Pancreas (tissue), 10 donors: ENCODE measurements around the gene ARHGAP30. TPM values are rescaled to one million over a fixed set of nuclear protein-coding genes. Genes with fewer than 3 reads are reported as not detected.

Experiments used
- ATAC-seq, 4 donors: fragments of 200-7000 bp; cut with Tn5 transposase; one replicate each; pipeline versions ENCODE4 v1.8.0 to v1.9.1; 2020; ENCODE audit warnings: mild to moderate bottlenecking in 4 of 4, moderate library complexity in 4 of 4
- DNase-seq, 6 donors: peaks; one replicate each; pipeline ENCODE4 v3.0.0-alpha.2; 2020
- FAIRE-seq: peaks from 2 replicates; lab custom pipeline; 2012; peaks lifted over from hg19 to GRCh38; lab: Jason Lieb, UNC
- H3K27ac ChIP-seq, 4 donors: fragments of 200-600 bp; sonication (generic); 1 replicate in 3 of 4; 2 replicates in 1 of 4; pipeline versions ENCODE4 v1.5.0 to v1.8.0; 2020
- H3K27me3 ChIP-seq, 4 donors: fragments of 200-600 bp; one replicate each; pipeline ENCODE4 v1.8.0; 2021
- H3K36me3 ChIP-seq, 3 donors: fragments of 200-600 bp; sonication (generic) in 1 of 3; one replicate each; pipeline versions ENCODE4 v1.5.0 to v1.8.0; 2020 to 2021
- H3K4me1 ChIP-seq, 3 donors: fragments of 200-600 bp; one replicate each; pipeline ENCODE4 v1.8.0; 2021
- H3K4me3 ChIP-seq, 4 donors: fragments of 200-600 bp; sonication (generic) in 2 of 4; one replicate each; pipeline versions ENCODE4 v1.5.0 to v1.8.0; 2020 to 2021
- H3K9me3 ChIP-seq, 4 donors: fragments of 200-600 bp; one replicate each; pipeline ENCODE4 v1.8.0; 2021
- CTCF ChIP-seq, 4 donors: fragments of 200-600 bp; sonication (generic) in 3 of 4; IDR thresholded peaks; one replicate each; pipeline versions ENCODE4 v1.5.0 to v1.8.0; 2021; ENCODE audit warnings: antibody characterized with exemption in 4 of 4
- WGBS, 2 donors: extraction: QIAGEN DNeasy Blood & Tissue Kit; methylation state at CpG; one replicate each; pipeline ENCODE4 v1.1.7; 2013; 5-methylcytosine and 5-hydroxymethylcytosine counted together
- intact Hi-C, 3 donors: fragments of 100-400 bp; cut with DNase I; formaldehyde crosslinking; loops; one replicate each; pipeline versions ENCODE4 v1.11.1 to v1.14.2; 2022
- polyA plus RNA-seq, 2 donors: library from polyadenylated mRNA; stranded (reverse); fragments of 200-250 nt; gene quantifications; one replicate each; pipeline ENCODE4 v1.2.3, GENCODE V29; 2013
- total RNA-seq, 6 donors: library from RNA; stranded (reverse); fragmentation: NEBNext Ultra II Directional in 4 of 6; extraction: Animal tissue kit (Norgen Biotek cat#: 25700) in 4 of 6; gene quantifications; one replicate each; pipeline versions ENCODE4 v1.2.1 to v1.2.4, GENCODE V29; 2021 to 2023
- donor health status: healthy with polysubstance abuse.
- donor health status: DM: no; HTN: no; CAD: no; lungs with moderate emphysema.
- donor health status: DM: no; HTN: no; CAD: no.
- donor health status: control.
- donor health status: control.
- donor health status: Bipolar disorder and iron deficiency.
- donor health status: DM: yes; HTN: yes; CAD: no.
- donor health status: DM: no; HTN: no; CAD: no.
- donor health status: DM: no; HTN: no; CAD: no.
- donor health status: DM: yes; HTN: yes; CAD: no.

The ARHGAP30 gene
- total and polyA plus RNA-seq, 8 donors, result 0.43 to 9.1 (median 1.7) TPM

DNA sequence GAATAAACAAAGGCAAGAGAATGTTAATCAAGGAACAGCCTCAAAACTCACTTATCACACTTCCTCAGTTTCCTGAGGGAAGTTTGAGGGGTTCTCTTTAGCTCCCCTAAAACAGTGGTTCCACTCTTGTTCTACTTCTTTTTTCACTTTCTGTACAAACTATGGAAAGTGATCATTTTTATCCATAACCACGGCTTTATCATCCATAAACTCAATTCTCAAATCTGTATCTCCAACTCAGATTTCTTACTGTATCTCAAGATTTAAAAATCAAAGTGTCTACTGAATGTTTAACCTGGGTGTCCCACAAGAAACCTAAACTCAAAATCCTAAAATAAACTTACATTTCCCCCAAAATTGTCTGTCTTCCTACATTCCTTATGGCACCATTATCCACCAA, 44.2 kb upstream of the ARHGAP30 start:
- Histone ChIP-seq H3K36me3 (no peaks in the 10 kb centered on the region), H3K4me3 (no peak overlapping the region), H3K9me3 (no peaks in the 10 kb centered on the region), H3K4me1 (peaks cover 22 to 30% (median 24%) of the 10 kb centered on the region in 3 donors), H3K27me3 (no peaks in the 10 kb centered on the region), H3K27ac (no peak overlapping the region)
- no peak for DNase-seq
- no peak for TF ChIP-seq CTCF (IDR thresholded peaks at IDR 0.05)
- intact Hi-C loops, result no loop called here
- 34 to 60% methylated on average over 1 of the region's 1 CpG for WGBS, 2 donors
- ATAC-seq, result no peak
- no peak for FAIRE-seq

- WGBS, 2 donors, result 91% methylated on average over 2 of the region's 2 CpGs
- Histone ChIP-seq H3K27me3 (no peaks in the 10 kb centered on the region), H3K4me1 (peaks cover 16 to 25% (median 22%) of the 10 kb centered on the region in 3 donors), H3K27ac (no peak overlapping the region), H3K4me3 (no peak overlapping the region), H3K36me3 (no peaks in the 10 kb centered on the region), H3K9me3 (no peaks in the 10 kb centered on the region)
- FAIRE-seq (no peak), DNase-seq (no peak), ATAC-seq (no peak)
- intact Hi-C loops, result no loop called here
- TF ChIP-seq CTCF (IDR thresholded peaks at IDR 0.05), result no peak
Measured at GRCh38 chr1:161111527-161111926, 41.8 kb upstream of the ARHGAP30 start.

GRCh38 chr1:161111117-161111516, 41.4 kb upstream of the ARHGAP30 start:
- no peak for TF ChIP-seq CTCF (IDR thresholded peaks at IDR 0.05)
- Histone ChIP-seq H3K4me3 (no peak overlapping the region), H3K27ac (no peak overlapping the region), H3K36me3 (no peaks in the 10 kb centered on the region), H3K27me3 (no peaks in the 10 kb centered on the region), H3K9me3 (no peaks in the 10 kb centered on the region), H3K4me1 (peaks cover 12 to 22% (median 21%) of the 10 kb centered on the region in 3 donors)
- no peak for FAIRE-seq
- WGBS, 2 donors, result 88 to 96% methylated on average over 3 of the region's 3 CpGs
- no peak for DNase-seq
- no peak for ATAC-seq
- intact Hi-C loops, result no loop called here

GRCh38 chr1:161106431-161106830, 36.7 kb upstream of the ARHGAP30 start:
- no peak overlapping the region for H3K4me3 ChIP-seq
- no peaks in the 10 kb centered on the region for H3K27me3 ChIP-seq
- DNase-seq (no peak), FAIRE-seq (no peak), ATAC-seq (no peak)
- H3K9me3 ChIP-seq, result no peaks in the 10 kb centered on the region
- peaks cover 0 to 8% (median 0%) of the 10 kb centered on the region in 3 donors for H3K36me3 ChIP-seq
- TF ChIP-seq CTCF (IDR thresholded peaks at IDR 0.05), result no peak
- no peaks in the 10 kb centered on the region for H3K4me1 ChIP-seq
- H3K27ac ChIP-seq, result no peak overlapping the region
- WGBS, 2 donors, result 97 to 100% methylated on average over 1 of the region's 1 CpG
- intact Hi-C loops, result no loop called here

DNA sequence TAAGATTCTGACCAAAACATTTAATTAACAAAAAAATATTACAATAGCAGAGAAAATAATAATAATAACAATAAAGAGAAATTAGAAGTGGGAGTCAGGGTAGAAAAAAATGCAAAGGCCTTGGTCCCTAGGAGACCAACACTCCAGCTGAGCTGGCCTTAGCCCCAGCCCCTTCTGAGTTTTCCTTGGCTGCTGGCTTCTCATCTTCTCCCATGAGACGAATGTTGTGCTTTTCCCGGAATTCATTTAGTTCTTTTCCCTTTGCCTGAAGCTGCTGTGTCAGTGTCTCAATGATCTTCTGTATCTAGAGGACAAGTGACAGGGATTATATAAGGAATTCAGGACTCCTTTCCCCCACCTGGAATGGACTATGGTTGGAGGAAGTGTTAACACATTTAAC, 30.9 kb upstream of the ARHGAP30 start:
- no peak for ATAC-seq
- TF ChIP-seq CTCF (IDR thresholded peaks at IDR 0.05), result no peak
- WGBS, 2 donors, result 75 to 86% methylated on average over 2 of the region's 2 CpGs
- intact Hi-C loops, result no loop called here
- Histone ChIP-seq H3K27me3 (no peaks in the 10 kb centered on the region), H3K4me1 (peaks cover 0 to 10% (median 3%) of the 10 kb centered on the region in 3 donors), H3K36me3 (peaks cover 0 to 9% (median 0%) of the 10 kb centered on the region in 3 donors), H3K4me3 (no peak overlapping the region), H3K27ac (no peak overlapping the region), H3K9me3 (no peaks in the 10 kb centered on the region)
- no peak for FAIRE-seq
- DNase-seq, result no peak
